A549 (cell line): Measurements from ENCODE around the gene RPS21. TPM values are rescaled to one million over a fixed set of nuclear protein-coding genes. Genes with fewer than 3 reads are reported as not detected.

Experiments used
- ATOH8 ChIP-seq: fragments of 250-450 bp; sonication (Bioruptor Pico); IDR thresholded peaks from 2 replicates; pipeline ENCODE4 v1.5.0; 2020; ENCODE audit warnings: low read depth, mild to moderate bottlenecking, moderate library complexity
- BHLHE40 ChIP-seq: IDR thresholded peaks from 2 replicates; pipeline ENCODE4 v1.6.1; 2012; ENCODE audit warnings: low read depth, low read length, inconsistent platforms
- CBX2 ChIP-seq: fragments of 200-600 bp; sonication (generic); IDR thresholded peaks from 2 replicates; pipeline ENCODE4 v1.6.1; 2016; ENCODE audit warnings: low read depth, mild to moderate bottlenecking, borderline replicate concordance
- CBX8 ChIP-seq: fragments of 200-600 bp; sonication (generic); IDR thresholded peaks from 2 replicates; pipeline ENCODE4 v1.6.1; 2016
- CTCF ChIP-seq: fragments of >200 bp; sonication (Bioruptor Twin); formaldehyde crosslinking; IDR thresholded peaks from 3 replicates; pipeline ENCODE4 v1.5.1; 2016
- EHMT2 ChIP-seq: fragments of 200-600 bp; sonication (generic); IDR thresholded peaks from 2 replicates; pipeline ENCODE4 v1.6.1; 2016; ENCODE audit warnings: antibody characterized with exemption, low read depth, mild to moderate bottlenecking, moderate library complexity
- FOSL2 ChIP-seq, 2 experiments: fragments of 450-650 bp in 1 of 2; fragments of >200 bp in 1 of 2; sonication (Bioruptor Twin) in 1 of 2; formaldehyde crosslinking; IDR thresholded peaks; 2 replicates each; pipeline versions ENCODE4 v1.5.0 to v1.6.1; 2016 to 2020; ENCODE audit warnings: mild to moderate bottlenecking in 1 of 2, moderate library complexity in 1 of 2
- GATA3 ChIP-seq: IDR thresholded peaks from 2 replicates; pipeline ENCODE4 v1.6.1; 2012; ENCODE audit warnings: borderline replicate concordance
- HEYL ChIP-seq: fragments of 250-450 bp; sonication (Bioruptor Pico); IDR thresholded peaks from 2 replicates; pipeline ENCODE4 v1.8.0; 2021; ENCODE audit warnings: mild to moderate bottlenecking, moderate library complexity
- HOXB5 ChIP-seq: fragments of 250-450 bp; sonication (Bioruptor Pico); IDR thresholded peaks from 2 replicates; pipeline ENCODE4 v1.5.0; 2020; ENCODE audit warnings: mild to moderate bottlenecking, moderate library complexity
- KDM1A ChIP-seq: fragments of 200-600 bp; sonication (generic); IDR thresholded peaks from 2 replicates; pipeline ENCODE4 v1.6.1; 2016; ENCODE audit warnings: low read depth, mild to moderate bottlenecking
- KDM5A ChIP-seq: fragments of 200-600 bp; sonication (generic); IDR thresholded peaks from 2 replicates; pipeline ENCODE4 v1.6.1; 2016; ENCODE audit warnings: antibody characterized with exemption, mild to moderate bottlenecking
- MAFK ChIP-seq: fragments of 450-650 bp; IDR thresholded peaks from 2 replicates; pipeline ENCODE4 v1.6.1; 2014; ENCODE audit not compliant: partially characterized antibody
- NPAS2 ChIP-seq: fragments of 250-450 bp; sonication (Bioruptor Pico); IDR thresholded peaks from 2 replicates; pipeline ENCODE4 v1.8.0; 2022; ENCODE audit warnings: mild to moderate bottlenecking, moderate library complexity, borderline replicate concordance
- NR3C1 ChIP-seq: fragments of >200 bp; sonication (Bioruptor Twin); formaldehyde crosslinking; IDR thresholded peaks from 3 replicates; pipeline ENCODE4 v1.6.1; 2017
- POLR2AphosphoS2 ChIP-seq: conservative IDR thresholded peaks from 2 replicates; pipeline ENCODE4 v1.6.1; 2012; ENCODE audit warnings: low read length, improper control_type of control experiment, inconsistent platforms
- REST ChIP-seq: fragments of 200-600 bp; sonication (generic); IDR thresholded peaks from 2 replicates; pipeline ENCODE4 v1.6.1; 2016; ENCODE audit warnings: antibody characterized with exemption, mild to moderate bottlenecking, moderate library complexity
- RFX5 ChIP-seq: fragments of 450-650 bp; IDR thresholded peaks from 2 replicates; pipeline ENCODE4 v1.7.1; 2014; ENCODE audit warnings: antibody characterized with exemption, mild to moderate bottlenecking, moderate library complexity
- ZC3H11A ChIP-seq: fragments of 450-650 bp; IDR thresholded peaks from 2 replicates; pipeline ENCODE4 v1.6.1; 2014; ENCODE audit warnings: antibody characterized with exemption, mild to moderate bottlenecking
- polyA plus RNA-seq, 4 experiments: library from polyadenylated mRNA; depleted of rRNA in 3 of 4; stranded (reverse); fragments of >200 nt; fragmentation: RNase III in 1 of 4; extraction: RNeasy Plus Mini Kit Qiagen cat#74134 plus additional on column Dnase treatment in 1 of 4; gene quantifications; 2 replicates in 3 of 4; 3 replicates in 1 of 4; pipeline ENCODE4 v1.2.3, GENCODE V29; 2011 to 2017
- TF ChIP-seq, protein P1 (sequence below): IDR thresholded peaks from 2 replicates; pipeline ENCODE4 v1.6.1; 2012; ENCODE audit warnings: low read depth, borderline replicate concordance
- TF ChIP-seq, protein P2 (sequence below): fragments of 150-350 bp; IDR thresholded peaks from 2 replicates; pipeline ENCODE4 v1.6.1; 2014; ENCODE audit warnings: low read depth, mild to moderate bottlenecking, low read length

RPS21 gene
- polyA plus RNA-seq, 2 of the 4 experiments (the other 2 are of a cell fraction), result 2,862 to 4,026 TPM

DNA sequence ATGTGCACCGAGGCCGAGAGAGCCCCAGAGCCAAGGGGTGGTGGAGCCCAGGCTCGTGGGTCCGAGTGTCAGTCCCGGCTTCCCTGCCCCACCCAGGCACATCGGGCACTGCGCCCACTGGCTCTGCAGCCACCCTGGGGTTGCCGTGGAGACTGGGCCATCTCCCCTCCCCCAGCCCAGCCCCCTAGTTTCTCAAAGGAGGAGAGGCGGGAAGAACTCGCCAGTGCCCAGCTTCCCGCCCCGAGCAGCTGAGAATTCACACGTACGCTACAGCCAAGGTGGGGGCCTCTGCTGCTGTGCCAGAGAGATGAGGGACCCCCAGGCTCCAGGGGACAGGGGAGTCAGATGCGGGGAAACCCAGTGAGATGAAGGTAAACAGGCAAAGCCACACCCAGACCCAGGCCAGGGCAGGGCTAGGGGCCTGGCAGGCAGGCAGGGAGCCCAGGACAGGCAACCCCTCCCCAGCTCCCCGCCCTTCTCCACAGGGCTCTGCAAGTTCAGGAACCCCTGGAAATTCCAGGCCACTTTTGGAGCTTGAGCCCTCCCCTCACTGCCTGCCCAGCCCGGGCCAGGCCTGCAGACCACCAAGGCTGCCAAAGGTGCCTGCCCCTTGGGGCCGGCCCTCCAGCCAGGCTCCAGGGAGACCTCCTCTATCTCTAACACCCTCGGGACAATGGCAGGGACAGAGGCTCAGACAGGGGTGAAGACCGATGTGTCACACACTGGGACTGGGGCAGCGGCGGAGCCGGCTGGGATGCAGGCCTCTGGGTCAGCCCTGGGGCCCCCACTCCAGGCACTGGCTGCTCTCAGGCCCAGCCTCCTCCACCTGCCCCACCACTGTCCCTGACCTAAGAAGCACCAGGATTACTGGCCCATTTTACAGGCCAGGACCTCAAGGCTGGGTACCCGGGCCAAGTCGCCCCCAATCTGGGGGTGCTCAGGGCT is 25.8 kb upstream of the RPS21 start (continued):
- TF ChIP-seq REST (no peak), FOSL2 (IDR thresholded peaks at IDR 0.05) (no peak), FOSL2 (CRISPR knock-in tag; IDR thresholded peaks at IDR 0.05) (no peak), EHMT2 (no peak), CBX8 (no peak), CTCF (no peak), GATA3 (peak; percentile 62; the same call in 1 of the 2 replicates), NR3C1 (no peak), ATOH8 (CRISPR knock-in tag) (no peak), HEYL (no peak), NPAS2 (CRISPR knock-in tag) (no peak), HOXB5 (CRISPR knock-in tag) (peak; percentile 32; the same call in 1 of the 2 replicates), ZC3H11A (no peak), CBX2 (no peak), RFX5 (no peak), KDM5A (no peak), POLR2AphosphoS2 (no peak), BHLHE40 (no peak), KDM1A (0 out of 2 replicates have a peak, but pooled peaks have one; percentile 80), MAFK (no peak)
- TF ChIP-seq, protein P1, sequence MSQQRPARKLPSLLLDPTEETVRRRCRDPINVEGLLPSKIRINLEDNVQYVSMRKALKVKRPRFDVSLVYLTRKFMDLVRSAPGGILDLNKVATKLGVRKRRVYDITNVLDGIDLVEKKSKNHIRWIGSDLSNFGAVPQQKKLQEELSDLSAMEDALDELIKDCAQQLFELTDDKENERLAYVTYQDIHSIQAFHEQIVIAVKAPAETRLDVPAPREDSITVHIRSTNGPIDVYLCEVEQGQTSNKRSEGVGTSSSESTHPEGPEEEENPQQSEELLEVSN, result peak; percentile 80
- TF ChIP-seq, protein P2, sequence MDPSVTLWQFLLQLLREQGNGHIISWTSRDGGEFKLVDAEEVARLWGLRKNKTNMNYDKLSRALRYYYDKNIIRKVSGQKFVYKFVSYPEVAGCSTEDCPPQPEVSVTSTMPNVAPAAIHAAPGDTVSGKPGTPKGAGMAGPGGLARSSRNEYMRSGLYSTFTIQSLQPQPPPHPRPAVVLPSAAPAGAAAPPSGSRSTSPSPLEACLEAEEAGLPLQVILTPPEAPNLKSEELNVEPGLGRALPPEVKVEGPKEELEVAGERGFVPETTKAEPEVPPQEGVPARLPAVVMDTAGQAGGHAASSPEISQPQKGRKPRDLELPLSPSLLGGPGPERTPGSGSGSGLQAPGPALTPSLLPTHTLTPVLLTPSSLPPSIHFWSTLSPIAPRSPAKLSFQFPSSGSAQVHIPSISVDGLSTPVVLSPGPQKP, result no peak
